Muscle of leg (tissue), 11 donors: Measurements from ENCODE around the gene EFNA4. TPM values are rescaled to one million over a fixed set of nuclear protein-coding genes. Genes with fewer than 3 reads are reported as not detected.

Experiments
- DNase-seq: peaks from one replicate; pipeline ENCODE4 v3.0.0; 2013
- H3K27ac ChIP-seq: one replicate; pipeline ENCODE4 v1.5.1; 2013; ENCODE audit warnings: mild to moderate bottlenecking, low read length, control low read depth
- H3K27me3 ChIP-seq: one replicate; pipeline ENCODE4 v1.6.1; 2013; ENCODE audit warnings: low read length; ENCODE audit not compliant: control insufficient read depth, insufficient read depth
- H3K36me3 ChIP-seq: one replicate; pipeline ENCODE4 v1.6.1; 2013; ENCODE audit warnings: low read length; ENCODE audit not compliant: control insufficient read depth, insufficient read depth
- H3K4me1 ChIP-seq: one replicate; pipeline ENCODE4 v1.6.1; 2013; ENCODE audit warnings: low read length; ENCODE audit not compliant: control insufficient read depth, insufficient read depth
- H3K4me3 ChIP-seq: one replicate; pipeline ENCODE4 v1.5.1; 2013; ENCODE audit warnings: low read length, control low read depth
- H3K9me3 ChIP-seq: replicated peaks from 2 replicates; pipeline ENCODE4 v1.6.1; 2013; ENCODE audit warnings: low read depth, low read length; ENCODE audit not compliant: control insufficient read depth
- WGBS: methylation state at CpG from one replicate; pipeline ENCODE4 v1.1.5; 2013; ENCODE audit warnings: missing lambda C conversion rate; ENCODE audit not compliant: insufficient coverage; 5-methylcytosine and 5-hydroxymethylcytosine counted together
- polyA plus RNA-seq, 8 donors: library from polyadenylated mRNA; unstranded; fragments of 120-200 nt; gene quantifications; one replicate each; pipeline versions ENCODE4 v1.2.1 to v1.2.3, GENCODE V29; 2013; ENCODE audit warnings: inconsistent platforms in 1 of 8, low replicate concordance in 1 of 8; ENCODE audit not compliant: insufficient read length in 8 of 8, insufficient read depth in 1 of 8
- total RNA-seq: library from RNA; stranded (reverse); fragments of 120-200 nt; gene quantifications from one replicate; pipeline ENCODE4 v1.2.4, GENCODE V29; 2013

Gene EFNA4
- total and polyA plus RNA-seq, 9 donors: 5.6 to 9.5 (median 7.2) TPM

- no peak for DNase-seq
- Histone ChIP-seq H3K4me3 (no peak overlapping the region), H3K36me3 (no peaks in the 10 kb centered on the region), H3K27me3 (peaks cover 3% of the 10 kb centered on the region), H3K4me1 (peaks cover 5% of the 10 kb centered on the region), H3K27ac (no peak overlapping the region), H3K9me3 (no peaks in the 10 kb centered on the region)
- 83% methylated on average over 5 of the region's 5 CpGs for WGBS
Measured at GRCh38 chr1:155042789-155043188, 20.8 kb upstream of the EFNA4 start.

GRCh38 chr1:155043301-155043702 is 20.2 kb upstream of the EFNA4 start:
- no peak for DNase-seq
- WGBS: 59% methylated on average over 6 of the region's 12 CpGs
- Histone ChIP-seq H3K4me3 (no peak overlapping the region), H3K4me1 (peaks cover 5% of the 10 kb centered on the region), H3K27ac (no peak overlapping the region), H3K9me3 (no peaks in the 10 kb centered on the region), H3K27me3 (peaks cover 3% of the 10 kb centered on the region), H3K36me3 (no peaks in the 10 kb centered on the region)

DNA sequence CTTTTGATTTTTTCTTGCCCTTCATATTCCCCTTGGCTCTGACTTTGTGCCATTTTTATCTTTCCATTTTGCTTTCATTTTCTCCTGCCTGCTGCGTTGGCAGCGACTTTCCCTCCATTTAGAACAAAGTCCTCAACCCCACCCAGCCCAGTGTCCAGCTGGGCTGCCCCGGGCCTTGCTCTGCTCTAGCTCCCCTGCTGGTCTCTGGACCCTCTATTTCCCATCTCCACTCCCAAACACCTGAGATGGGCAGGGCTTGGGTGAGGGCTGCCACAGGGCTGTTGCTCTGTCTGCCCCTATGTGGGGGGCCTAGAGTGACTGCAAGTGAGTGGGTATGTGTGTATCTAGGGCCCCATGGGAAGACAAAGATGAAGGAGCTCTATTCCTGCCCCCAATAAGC is 19.7 kb upstream of the EFNA4 start:
- no peak for DNase-seq
- WGBS: 93% methylated on average over 2 of the region's 3 CpGs
- H3K27ac ChIP-seq: no peak overlapping the region
- H3K9me3 ChIP-seq: no peaks in the 10 kb centered on the region
- H3K4me3 ChIP-seq: no peak overlapping the region
- peaks cover 2% of the 10 kb centered on the region for H3K27me3 ChIP-seq
- peaks cover 5% of the 10 kb centered on the region for H3K4me1 ChIP-seq
- H3K36me3 ChIP-seq: no peaks in the 10 kb centered on the region

- no peaks in the 10 kb centered on the region for H3K27me3 ChIP-seq
- peak overlapping the region; percentile 67 for H3K27ac ChIP-seq
- peaks cover 5% of the 10 kb centered on the region for H3K4me1 ChIP-seq
- DNase-seq: no peak
- no peak overlapping the region for H3K4me3 ChIP-seq
- H3K9me3 ChIP-seq: no peaks in the 10 kb centered on the region
- WGBS: 87% methylated on average over 6 of the region's 6 CpGs
- no peaks in the 10 kb centered on the region for H3K36me3 ChIP-seq
Measured at GRCh38 chr1:155044365-155044764, 19.2 kb upstream of the EFNA4 start.

- WGBS: 62% methylated on average over 7 of the region's 7 CpGs
- Histone ChIP-seq H3K27ac (peak overlapping the region; percentile 67), H3K4me3 (no peak overlapping the region), H3K36me3 (no peaks in the 10 kb centered on the region), H3K27me3 (no peaks in the 10 kb centered on the region), H3K9me3 (no peaks in the 10 kb centered on the region), H3K4me1 (peaks cover 11% of the 10 kb centered on the region)
- peak; percentile 84 for DNase-seq
Measured at GRCh38 chr1:155044812-155045657, 18.5 kb upstream of the EFNA4 start.

DNA sequence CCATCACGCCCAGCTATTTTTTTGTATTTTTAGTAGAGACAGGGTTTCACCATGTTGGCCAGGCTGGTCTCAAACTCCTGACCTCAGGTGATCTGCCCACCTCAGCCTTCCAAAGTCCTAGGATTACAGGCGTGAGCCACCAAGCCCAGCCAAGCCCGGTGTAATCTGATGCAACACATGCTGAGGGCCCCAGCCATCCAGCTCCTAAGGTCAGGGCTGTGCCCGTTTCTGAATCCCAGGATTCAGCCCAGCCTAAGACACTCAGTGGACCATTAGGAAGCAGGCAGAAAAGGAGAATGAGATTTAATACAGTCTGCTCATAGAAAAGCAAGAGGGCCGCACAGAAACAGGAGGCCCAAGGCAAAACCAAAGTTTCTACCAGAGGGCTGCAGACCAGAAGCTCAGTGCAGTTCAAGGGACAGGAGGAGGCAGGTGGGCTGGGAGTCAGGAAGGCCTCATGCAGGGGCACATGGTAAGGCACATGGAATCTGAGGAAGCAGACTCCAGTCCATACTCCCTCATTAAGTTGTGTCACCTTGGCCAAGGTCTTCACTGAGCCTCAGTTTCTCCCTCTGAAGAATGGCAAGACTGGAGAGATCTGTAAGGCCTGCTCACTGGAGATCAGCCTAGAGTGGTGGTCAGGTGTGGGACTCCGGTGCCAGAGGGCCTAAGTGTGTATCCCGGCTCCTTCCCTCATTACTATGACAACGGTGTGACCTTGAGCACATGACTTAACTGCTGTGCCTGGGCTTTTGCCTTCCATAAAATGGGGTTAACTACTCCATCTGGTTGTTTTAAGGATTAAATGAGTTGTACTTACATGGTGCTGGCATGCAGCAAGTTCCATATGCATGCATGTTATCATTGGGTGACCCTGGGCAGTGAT is 14.8 kb upstream of the EFNA4 start:
- Histone ChIP-seq H3K4me3 (no peak overlapping the region), H3K9me3 (no peaks in the 10 kb centered on the region), H3K27me3 (no peaks in the 10 kb centered on the region), H3K36me3 (no peaks in the 10 kb centered on the region), H3K4me1 (peaks cover 36% of the 10 kb centered on the region), H3K27ac (no peak overlapping the region)
- WGBS: 78% methylated on average over 6 of the region's 8 CpGs
- no peak for DNase-seq

DNA sequence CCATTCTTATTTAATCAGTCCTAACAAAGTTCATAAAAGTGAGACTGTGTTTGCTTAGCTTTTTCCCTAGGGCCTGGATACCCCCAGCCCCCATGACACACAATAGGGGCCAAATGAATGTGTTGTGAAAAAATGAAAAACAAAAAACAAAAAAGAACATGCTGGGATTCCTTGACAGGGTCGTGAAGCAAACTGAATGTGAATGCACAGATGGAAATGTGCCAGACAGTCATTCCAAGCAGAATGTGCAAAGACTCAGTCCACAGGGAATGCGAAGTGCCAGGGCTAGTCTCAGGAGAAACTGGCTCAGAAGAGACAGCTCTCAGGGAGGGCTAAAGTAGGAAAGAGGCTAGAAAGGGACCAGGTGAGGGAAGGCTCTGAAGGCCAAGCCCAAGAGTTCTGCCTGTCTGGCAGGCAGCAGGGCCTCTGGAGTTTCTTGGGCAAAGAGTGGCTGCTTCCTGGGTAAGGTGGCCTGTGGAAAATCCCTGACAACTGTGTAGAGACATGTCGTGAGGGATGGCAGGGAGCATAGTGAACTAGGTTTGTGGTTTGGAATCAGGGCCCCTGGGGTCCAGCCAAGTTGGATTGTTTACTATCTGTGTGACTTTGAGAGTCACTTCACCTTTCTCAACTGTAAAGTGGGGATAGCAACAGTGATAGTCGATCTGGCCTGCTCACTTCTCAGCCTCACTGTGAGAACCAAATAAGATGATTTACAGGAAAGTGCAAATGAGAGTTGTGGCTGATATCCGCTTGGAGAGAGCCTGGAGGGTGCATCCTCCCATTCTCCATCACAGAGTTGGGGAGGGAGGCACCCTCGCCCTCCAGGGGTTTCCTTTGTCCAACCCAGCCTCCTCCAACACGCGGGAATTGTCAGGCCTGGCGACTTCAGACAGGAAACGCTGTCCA is 13.6 kb upstream of the EFNA4 start:
- Histone ChIP-seq H3K27me3 (no peaks in the 10 kb centered on the region), H3K9me3 (no peaks in the 10 kb centered on the region), H3K4me3 (peak overlapping the region; percentile 65), H3K36me3 (peaks cover 5% of the 10 kb centered on the region), H3K27ac (peak overlapping the region; percentile 59), H3K4me1 (peaks cover 31% of the 10 kb centered on the region)
- DNase-seq: peak; percentile 25
- 20% methylated on average over 8 of the region's 10 CpGs for WGBS

DNA sequence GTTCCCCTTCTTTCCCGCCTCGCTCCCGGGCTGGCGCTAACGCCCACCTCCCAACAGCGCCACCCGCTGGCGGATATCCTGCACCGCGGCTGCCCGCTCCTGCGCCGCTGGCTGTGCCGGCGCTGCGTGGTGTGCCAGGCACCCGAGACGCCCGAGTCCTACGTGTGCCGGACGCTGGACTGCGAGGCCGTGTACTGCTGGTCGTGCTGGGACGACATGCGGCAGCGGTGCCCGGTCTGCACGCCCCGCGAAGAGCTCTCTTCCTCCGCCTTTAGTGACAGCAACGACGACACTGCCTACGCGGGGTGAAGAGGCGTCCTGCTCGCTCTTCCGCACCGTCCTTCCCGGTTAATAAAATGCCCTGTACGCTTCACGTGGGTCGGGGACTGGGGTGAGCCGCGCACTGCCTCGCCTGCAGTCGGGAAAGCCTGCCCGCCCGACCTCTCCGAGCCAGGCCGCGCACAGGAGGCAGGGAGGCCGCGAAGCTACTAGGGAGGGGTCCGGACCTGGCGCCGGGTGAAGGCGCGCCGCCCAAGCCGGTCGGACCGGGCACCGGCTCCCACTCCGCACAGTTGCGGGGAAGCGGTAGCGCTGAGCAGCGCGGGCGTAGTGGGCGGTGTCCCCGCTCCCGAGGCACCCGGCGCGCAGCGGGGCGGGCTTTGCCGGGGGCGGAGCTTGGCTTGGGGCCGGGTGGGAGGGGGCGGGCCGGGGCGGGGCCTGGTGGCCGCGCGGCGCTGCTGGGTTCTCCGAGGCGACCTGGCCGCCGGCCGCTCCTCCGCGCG is 12.8 kb upstream of the EFNA4 start, which contains the start of gene ADAM15:
ADAM15 (plus strand) TSS at position 757 of the 782 bp plus-strand sequence. CDS start 71 bp downstream, outside the sequence.
- under 1% methylated on average over 68 of the region's 99 CpGs for WGBS
- DNase-seq: peak; percentile 81

DNA sequence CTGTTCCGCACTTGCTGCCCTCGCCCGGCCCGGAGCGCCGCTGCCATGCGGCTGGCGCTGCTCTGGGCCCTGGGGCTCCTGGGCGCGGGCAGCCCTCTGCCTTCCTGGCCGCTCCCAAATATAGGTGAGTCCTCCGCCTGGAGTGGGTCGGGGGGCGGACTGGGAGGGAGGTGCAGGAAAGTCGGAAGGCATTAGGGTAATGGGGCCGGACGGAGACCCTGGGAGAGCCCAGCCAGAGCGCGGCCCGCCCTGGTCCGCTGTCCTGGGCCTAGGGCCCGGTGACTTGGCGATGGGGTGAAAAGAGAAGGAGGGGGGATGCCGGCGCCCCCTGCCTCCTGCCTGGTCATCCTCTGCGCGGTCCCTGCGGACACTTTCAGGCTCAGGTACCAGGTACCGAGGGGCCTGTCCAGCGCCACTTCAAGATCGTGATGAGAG is 12.2 kb upstream of the EFNA4 start:
- peaks cover 31% of the 10 kb centered on the region for H3K4me1 ChIP-seq
- H3K27me3 ChIP-seq: no peaks in the 10 kb centered on the region
- peak overlapping the region; percentile 79 for H3K27ac ChIP-seq
- no peak for DNase-seq
- 0% methylated on average over 24 of the region's 31 CpGs for WGBS
- peaks cover 16% of the 10 kb centered on the region for H3K36me3 ChIP-seq
- no peaks in the 10 kb centered on the region for H3K9me3 ChIP-seq
- peak overlapping the region; percentile 76 for H3K4me3 ChIP-seq

More for the DNA sequence above, 12.8 kb upstream of the EFNA4 start, which contains the start of gene ADAM15:
- Histone ChIP-seq H3K27me3 (no peaks in the 10 kb centered on the region), H3K27ac (peak within 1 kb of the TSS; percentile 85), H3K4me3 (peak within 1 kb of the TSS; percentile 76), H3K4me1 (peaks cover 31% of the 10 kb centered on the region), H3K36me3 (peaks cover 10% of the 10 kb centered on the region), H3K9me3 (no peaks in the 10 kb centered on the region)
